ENCODE data around the gene CALCR.
"Not testable (repeated sequence)": the region's sequence is repeated elsewhere in the genome, so short reads cannot be mapped to it uniquely, and the experiment has no call there.

Gene CALCR

DNA sequence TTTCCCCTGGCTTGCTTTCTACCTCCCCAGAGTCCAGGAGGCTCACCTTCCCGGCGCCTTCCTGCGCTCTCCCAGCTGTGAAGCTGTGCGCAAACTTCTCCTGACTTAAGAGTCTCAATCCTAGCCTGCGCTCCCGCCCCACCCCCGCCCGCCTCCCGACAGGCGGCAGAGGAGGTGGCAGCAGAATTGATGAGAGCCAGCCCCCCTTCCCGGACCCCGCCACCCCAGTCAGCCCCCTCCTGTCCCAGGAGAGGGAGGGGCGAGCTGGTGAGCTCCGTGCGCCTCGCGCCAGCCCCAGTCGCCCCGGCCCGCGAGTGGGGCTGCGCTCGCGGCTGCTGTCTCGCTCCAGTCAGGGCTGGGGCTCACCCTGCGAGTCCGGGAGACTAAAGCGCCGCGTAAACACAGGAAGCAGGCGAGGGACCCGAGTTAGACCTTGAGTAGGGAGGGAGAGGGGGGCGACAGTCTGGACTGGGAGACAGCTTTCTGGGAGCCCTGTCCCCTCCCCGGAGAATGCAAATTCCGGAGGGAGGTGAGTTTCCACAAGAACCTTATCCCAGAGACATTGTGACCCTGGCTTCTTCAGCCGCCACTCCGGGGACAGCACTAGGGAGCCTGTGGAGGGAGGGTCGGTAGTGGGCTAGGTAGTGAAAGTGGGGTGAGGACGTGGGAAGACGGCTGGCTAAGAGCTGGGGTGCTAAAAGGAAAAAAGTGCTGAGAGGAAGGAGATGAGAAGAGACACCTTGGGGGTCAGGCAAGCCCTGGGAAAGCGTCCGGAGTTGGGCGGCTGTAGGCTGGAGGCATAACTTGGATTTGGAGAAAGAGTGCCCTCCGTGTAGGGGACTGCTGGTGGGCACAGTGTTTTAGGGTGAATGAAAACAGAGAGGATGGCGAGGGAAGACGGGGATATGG, at the start of gene CALCR:
TSS of gene CALCR (minus strand) at position 79 of the 909 bp plus-strand sequence. CDS start 87,743 bp downstream, outside the sequence.
- no peak for DNase-seq (ENCODE audit: low read depth, low spot score)

DNA sequence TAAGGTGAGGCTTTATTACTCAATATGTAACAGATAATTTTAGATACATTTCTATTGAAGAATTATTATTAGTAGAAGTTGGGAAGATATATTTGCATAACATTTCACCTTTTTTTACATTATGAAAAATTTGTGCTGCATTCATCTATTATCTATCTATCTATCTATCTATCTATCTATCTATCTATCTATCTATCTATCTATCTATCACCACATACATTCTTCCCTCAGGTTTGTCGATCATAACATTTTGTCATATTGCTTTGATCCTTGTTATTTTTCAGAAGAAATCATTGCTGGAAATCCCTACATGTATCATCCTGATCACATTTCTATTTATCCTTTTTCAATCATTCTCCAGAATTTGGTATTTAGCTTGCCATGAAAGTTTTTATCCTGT, 49.3 kb upstream of the CALCR start:
- no peak for DNase-seq (ENCODE audit: low read depth, low spot score)

DNA sequence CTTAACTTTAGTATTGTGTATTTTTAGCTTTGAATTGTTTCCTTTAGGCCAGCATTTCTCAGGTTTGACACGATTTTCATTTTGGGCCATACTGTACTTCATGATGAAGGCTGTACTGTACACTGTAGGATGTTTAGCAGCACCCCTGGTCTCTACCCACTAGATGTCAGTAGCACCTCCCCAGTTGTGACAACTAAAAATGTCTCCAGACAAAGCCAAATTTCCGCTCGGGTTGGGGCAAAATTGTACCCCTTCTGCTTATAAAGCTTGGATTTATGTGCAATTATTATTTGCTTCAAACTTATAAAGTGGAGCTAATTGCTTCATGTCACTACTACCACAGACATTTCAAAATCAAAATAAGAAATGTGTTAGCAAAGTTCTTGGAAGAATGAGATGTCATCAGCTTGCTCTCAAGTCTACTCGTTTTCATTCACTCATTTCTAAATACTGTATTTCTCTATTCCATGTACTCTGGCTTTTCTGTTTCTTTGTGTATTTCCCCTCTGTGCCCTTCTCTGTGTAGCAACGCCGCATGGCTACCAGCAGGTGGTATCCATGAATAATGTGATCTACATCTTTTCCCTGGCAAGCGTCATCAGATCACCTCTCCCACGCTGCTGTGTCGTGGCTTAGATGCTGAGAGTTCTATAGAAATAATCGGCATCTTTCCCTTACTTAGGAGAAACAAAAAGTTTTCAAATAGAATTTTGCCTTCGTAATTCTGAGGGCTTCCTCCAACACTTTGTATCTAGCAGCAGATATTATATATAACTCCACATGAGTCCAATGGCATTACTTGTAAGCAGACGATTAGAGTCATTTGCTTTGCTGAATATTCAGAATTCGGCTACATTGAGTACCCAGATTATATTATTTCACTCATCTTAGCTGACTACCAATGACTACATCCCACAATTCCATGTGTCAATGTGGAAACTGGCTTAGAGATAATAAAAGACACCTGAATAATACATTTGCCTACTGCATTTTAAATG, 47.8 kb upstream of the CALCR start:
- DNase-seq (ENCODE audit: low read depth, low spot score), result no peak

DNA sequence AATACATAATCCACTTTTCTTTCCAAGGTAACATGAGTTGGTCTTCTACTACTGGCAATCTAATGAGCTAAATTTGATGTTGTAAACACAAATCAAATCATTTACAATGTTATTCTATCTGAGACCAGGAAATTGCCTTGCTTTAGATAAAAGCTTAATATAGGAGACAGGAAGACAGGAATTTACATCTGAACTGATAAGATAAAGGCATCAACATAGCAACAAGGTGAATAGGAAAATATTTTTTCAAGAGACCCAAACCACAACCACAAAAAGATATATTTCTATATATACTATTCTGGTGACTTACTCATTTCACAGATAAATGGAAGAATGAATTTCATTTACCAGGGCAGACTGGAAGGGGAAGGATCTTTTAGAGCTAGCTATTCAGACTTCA, 46.3 kb upstream of the CALCR start:
- no peak for DNase-seq (ENCODE audit: low read depth, low spot score)

DNA sequence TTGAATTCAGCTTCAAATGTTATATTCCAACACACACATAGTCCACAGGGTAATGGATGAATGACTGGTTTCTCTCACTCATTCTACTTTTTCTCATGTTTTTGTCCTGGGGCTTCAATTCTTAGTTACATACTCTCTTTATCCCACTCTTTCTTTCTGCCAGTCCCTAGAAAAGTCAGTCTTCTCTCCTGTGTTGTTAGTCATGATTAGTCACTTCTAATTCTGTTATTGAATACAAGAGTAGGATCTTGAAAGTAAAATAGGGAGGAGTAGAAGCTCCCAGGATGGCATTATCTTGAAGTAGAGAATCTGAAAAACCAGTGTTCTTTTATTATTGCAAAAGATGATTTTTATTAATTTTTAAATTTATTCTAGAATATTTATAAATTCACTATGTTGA, 45.5 kb upstream of the CALCR start:
- DNase-seq (ENCODE audit: low read depth, low spot score), result no peak

DNA sequence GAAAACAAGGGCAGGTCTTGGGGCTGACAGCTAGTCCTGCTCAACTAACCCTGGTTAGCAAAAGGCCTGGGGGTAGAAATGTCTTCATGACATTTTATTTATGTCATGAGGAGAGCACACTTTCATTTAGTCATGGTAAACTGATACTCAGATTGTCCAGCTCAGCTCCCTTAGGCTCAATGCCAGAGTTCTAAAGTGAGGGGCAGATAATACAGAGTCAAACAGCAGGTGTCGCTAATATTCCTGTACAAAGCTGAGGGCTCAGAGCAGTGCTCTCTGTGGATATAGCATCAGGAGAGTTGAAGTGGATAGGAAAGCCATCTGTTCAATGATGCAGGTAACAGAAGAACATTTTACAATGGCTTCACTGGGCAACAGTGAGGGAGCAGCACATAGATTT, 26.8 kb upstream of the CALCR start:
- DNase-seq (ENCODE audit: low read depth, low spot score), result no peak

DNA sequence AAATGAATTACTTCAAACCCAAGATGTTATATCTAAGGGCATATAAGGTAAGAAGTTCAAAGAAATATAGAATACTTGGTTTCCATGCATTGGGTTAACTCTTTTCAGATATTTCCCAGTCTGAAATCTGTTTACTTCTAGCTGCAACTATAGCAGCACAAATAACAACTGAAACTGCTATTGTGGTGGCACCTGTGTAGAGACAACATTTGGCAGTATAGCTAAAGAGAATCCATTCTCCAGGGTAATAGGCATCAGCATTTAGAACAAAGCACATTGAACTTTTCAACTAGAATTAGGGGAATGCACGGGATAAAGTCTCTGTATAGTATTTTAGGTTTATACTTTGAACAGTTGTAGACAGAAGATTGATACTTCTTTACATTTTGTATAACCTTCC, 19.7 kb upstream of the CALCR start:
- DNase-seq (ENCODE audit: low read depth, low spot score), result no peak

DNA sequence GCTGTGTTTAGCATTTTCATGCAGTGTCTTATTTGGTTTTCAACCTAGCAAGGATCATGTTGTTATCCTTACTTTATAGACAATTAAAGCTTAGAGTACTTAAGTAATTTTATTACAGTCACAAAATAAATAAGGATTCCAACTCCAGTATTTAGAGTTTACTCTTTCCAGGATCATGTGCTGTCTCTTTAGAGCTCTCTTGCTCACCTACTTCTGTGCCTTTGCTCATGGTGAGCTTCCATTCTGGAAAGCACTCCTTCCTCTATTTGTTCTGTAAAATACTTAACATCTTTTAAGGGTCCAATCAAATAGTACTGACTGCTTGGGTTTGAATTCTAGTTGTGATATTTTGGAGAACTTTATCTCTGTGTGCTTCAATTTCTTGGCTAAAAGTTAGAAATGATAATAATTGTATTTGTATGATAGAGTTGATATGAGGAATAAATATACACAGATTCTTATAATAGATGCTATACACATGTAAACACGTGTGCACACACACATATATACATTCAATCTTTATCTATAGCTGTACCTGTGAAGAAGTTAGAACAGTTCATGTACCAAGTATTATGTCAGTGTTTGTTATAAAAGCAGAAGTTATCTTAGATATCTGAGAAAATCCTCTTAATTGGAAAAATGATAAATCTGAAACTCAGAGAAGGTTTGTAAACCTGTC, 18.2 kb upstream of the CALCR start:
- DNase-seq (ENCODE audit: low read depth, low spot score), result no peak

DNA sequence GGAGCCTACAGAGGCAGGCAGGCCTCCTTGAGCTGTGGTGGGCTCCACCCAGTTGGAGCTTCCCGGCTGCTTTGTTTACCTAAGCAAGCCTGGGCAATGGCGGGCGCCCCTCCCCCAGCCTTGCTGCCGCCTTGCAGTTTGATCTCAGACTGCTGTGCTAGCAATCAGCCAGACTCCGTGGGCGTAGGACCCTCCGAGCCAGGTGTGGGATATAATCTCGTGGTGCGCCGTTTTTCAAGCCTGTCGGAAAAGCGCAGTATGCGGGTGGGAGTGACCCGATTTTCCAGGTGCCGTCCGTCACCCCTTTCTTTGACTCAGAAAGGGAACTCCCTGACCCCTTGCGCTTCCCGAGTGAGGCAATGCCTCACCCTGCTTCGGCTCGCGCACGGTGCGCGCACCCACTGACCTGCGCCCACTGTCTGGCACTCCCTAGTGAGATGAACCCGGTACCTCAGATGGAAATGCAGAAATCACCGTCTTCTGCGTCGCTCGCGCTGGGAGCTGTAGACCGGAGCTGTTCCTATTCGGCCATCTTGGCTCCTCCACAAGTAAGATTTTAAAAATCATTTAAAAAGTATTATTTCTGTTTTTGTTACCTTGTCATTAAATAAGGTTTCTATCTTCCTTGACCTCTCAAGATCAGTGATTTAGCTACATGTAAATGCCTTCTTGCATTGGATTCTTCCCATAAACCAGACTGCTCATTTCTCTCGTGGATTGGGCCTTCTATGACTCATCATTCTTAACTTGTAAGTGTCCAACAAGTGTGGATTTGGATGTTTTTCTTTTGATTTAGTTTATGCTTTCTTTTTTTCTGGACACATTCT, 16.9 kb upstream of the CALCR start:
- DNase-seq (ENCODE audit: low read depth, low spot score), result not testable (repeated sequence)

DNA sequence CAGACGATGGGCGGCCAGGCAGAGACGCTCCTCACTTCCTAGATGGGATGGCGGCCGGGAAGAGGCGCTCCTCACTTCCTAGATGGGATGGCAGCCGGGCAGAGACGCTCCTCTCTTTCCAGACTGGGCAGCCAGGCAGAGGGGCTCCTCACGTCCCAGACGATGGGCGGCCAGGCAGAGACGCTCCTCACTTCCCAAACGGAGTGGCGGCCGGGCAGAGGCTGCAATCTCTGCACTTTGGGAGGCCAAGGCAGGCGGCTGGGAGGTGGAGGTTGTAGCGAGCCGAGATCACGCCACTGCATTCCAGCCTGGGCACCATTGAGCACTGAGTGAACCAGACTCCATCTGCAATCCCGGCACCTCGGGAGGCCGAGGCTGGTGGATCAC, 11.9 kb upstream of the CALCR start:
- not testable (repeated sequence) for DNase-seq (ENCODE audit: low read depth, low spot score)

DNA sequence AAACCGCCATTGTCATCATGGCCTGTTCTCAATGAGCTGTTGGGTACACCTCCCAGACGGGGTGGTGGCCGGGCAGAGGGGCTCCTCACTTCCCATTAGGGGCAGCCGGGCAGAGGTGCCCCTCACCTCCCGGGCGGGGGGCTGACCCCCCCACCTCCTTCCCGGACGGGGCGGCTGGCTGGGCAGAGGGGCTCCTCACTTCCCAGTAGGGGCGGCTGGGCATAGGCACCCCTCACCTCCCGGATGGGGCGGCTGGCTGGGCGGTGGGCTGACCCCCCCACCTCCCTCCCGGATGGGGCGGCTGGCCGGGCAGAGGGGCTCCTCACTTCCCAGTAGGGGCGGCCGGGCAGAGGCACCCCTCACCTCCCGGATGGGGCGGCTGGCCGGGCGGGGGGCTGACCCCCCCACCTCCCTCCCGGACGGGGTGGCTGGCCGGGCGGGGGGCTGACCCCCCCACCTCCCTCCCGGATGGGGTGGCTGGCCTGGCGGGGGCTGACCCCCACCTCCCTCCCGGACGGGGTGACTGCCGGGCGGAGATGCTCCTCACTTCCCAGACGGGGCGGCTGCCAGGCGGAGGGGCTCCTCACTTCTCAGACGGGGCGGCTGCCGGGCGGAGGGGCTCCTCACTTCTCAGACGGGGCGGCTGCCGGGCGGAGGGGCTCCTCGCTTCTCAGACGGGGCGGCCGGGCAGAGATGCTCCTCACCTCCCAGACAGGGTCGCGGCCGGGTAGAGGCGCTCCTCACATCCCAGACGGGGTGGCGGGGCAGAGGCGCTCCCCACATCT, 11.4 kb upstream of the CALCR start:
- DNase-seq (ENCODE audit: low read depth, low spot score), result not testable (repeated sequence)

DNA sequence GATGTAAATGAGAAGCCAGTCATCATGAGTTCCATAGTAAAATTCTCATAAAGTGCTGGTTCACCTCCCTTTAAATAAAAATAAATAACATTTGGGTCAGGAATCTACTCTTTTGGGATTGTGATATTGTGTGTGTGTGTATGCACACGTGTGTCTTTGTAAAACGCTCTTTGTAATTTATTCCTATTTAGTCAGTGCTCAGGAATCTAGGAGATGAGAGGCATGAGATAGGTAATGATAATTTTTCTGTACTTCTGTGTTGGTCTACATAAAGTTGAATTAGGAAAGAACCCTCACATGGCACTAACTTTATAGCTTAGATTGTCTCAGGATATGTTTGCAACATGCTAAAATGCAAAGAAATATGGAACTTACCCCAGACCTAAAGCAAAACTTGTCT, 4.9 kb upstream of the CALCR start:
- no peak for DNase-seq (ENCODE audit: low read depth, low spot score)

DNA sequence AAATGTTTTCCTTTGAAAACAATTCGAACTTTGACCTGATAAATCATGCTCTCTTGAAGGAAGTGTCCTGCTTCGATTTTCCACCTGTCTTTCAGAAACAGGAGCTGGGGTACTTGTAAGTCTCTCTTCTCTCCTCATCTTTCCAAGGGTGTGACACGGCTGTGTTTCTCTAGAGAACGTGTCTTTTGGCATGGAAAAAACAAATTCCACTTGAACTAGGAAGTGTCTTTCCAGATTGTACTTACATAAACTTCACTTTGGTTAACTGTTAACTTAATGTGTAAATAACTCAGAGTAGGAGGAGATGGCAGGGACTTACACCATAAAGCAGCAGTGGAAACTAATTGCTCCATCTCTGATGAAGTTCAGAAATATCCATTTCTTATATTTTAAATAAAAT, 4.2 kb upstream of the CALCR start:
- no peak for DNase-seq (ENCODE audit: low read depth, low spot score)

DNA sequence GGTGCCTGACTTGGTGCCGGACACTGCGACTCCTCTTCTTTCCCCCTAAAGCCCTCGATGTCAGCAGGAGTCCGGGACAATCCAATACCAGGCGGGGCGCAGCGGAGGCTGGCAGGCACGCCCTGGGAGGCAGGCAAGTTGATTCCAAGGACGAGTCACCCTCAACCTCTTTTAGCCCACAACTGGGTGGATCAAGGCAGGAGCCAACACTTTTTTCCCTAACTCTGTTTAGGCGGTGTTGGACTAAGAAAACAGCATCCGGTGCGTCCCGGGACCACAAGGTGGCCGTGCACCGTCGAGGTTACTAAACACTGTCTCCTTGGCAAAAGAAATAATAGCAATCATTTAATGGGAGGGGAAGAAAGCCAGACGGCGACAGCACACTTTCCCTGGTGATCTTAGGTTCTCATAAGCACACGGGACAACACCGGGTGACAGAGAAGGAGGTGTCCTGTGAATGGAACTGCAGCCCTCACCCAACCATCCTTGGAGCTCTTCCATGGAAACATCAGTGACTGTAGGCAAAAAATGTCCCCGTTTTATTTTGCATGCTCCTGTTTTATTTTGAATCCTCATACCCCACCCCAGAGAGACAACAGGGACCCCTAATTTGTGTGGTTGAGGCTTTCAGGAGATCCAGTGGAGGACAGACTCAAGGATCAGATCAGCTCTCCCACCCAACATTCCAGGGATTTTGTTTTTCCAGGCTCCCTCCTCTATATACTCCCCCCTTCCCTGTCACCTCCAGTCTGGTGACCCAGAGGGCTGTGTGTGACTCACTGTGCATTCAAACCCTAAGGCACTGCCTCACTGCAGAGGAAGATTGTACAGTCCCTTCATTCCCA, 1.3 kb upstream of the CALCR start:
- DNase-seq (ENCODE audit: low read depth, low spot score), result no peak

DNA sequence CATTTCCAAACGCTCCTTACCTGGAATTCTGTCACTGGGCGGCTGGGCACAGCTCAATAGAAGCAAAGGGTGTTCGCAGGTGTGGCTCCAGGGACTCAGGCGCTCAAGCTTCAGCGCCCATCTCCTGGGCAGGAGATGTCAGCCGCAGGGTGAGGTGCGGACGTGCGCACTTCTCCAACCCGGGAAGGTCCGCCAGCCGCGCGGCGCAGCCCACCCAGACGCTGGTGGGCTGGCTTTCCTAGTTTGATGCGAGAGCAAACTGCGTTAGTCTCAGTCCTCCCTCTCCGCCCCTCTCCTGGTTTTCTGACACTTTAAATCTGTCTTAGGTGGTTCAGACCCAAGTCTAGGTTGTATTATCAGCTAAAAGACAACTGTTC, 267 bp downstream of the CALCR start:
- DNase-seq (ENCODE audit: low read depth, low spot score), result no peak

DNA sequence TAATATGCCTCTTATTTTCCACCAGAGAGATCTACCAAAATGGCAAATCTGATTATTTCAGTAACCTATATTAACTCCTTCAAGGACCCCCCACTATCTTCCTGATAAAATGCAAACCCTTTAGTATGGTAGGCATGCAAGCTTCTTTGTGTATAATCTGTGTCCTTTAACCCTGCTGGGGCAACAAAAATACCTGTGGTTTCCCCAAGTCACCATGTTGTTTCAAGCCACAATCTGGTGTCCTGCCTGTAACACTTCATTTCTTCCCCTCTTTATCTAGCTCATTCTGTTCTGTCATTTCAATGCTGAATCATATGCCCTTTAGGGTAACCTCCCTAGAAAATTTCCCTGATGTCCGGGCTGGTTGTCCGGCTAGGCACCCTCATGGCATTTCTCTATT, 5.3 kb downstream of the CALCR start:
- DNase-seq (ENCODE audit: low read depth, low spot score), result no peak

DNA sequence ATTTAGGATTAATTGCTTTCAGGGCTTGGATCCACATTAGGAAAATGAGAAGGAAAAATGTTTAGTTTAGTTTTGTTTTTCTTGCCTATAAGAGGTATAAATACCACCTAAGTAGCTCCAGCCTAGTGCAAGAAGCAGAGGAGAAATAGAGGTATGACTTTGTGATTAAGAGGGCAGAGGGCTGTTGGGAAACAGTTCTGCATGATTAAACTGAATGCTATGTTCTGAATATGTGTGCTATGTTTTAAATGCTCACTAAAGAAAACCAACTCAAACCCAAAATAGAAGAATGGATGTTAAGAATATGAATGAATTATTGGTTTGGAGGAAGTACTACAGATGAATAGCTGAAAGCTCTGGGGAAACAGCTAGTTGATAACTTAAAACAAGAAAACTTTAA, 7.6 kb downstream of the CALCR start:
- DNase-seq (ENCODE audit: low read depth, low spot score), result no peak

DNA sequence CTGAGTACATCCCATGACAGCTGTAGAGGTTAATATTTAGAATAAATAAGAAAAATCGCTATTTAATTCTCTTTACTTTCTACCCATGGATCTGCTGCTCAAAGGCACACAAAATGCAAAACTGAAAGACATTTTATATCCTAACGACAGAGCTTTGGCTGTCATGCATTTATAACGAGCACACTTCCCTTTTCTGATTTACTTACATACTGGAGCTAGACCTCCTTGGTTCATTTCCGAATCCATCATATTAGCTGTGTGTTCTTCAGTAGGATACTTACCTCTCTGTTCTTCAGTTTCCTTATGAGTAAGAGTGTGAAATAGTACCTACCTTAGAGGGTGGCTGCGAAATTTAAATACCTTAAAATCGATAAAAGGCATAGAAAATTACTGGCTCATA, 10.9 kb downstream of the CALCR start:
- no peak for DNase-seq (ENCODE audit: low read depth, low spot score)

DNA sequence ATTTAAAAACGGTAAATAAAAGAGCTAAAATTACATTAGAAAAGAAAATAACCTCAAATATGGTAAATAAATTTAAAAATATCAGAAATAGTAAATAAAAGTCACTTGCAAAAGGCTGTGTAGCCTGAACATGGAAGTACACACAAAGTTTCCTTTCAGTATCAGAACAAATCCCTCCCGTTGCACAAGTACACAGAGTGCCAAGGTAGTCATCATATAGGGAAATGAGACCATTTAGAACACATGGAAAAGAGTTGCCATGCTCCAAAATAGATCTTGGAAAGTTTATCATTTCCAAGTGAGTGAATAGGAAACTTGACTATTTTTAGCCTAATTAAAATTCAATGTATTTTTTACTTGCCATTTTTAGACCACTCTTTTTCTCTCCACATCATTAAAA, 11.6 kb downstream of the CALCR start:
- DNase-seq (ENCODE audit: low read depth, low spot score), result no peak
